Keratinocyte (primary cell): Measurements from ENCODE around the gene LAMC3. TPM values are rescaled to one million over a fixed set of nuclear protein-coding genes. Genes with fewer than 3 reads are reported as not detected.

Source experiments
- DNase-seq: peaks from one replicate; pipeline ENCODE4 v3.0.0-alpha.2; 2011; ENCODE audit warnings: low read depth, missing footprints, low spot score
- FAIRE-seq: peaks from 2 replicates; lab custom pipeline; 2011; peaks lifted over from hg19 to GRCh38; lab: Jason Lieb, UNC
- H2AFZ ChIP-seq: 2 replicates; pipeline ENCODE4 v1.6.0; 2012; ENCODE audit warnings: low read length, control low read depth, inconsistent platforms; ENCODE audit not compliant: control insufficient read depth
- H3K27ac ChIP-seq: 2 replicates; pipeline ENCODE4 v1.5.1; 2011; ENCODE audit warnings: low read length; ENCODE audit not compliant: control insufficient read depth, insufficient read depth
- H3K27me3 ChIP-seq: 3 replicates; pipeline ENCODE4 v1.6.0; 2011; ENCODE audit warnings: low read length; ENCODE audit not compliant: control insufficient read depth, insufficient read depth; ENCODE audit errors: extremely low read depth
- H3K36me3 ChIP-seq, 2 experiments: 2 replicates in 1 of 2; 3 replicates in 1 of 2; pipeline ENCODE4 v1.5.1; 2011; ENCODE audit warnings: low read length in 2 of 2, mild to moderate bottlenecking in 1 of 2; ENCODE audit not compliant: control insufficient read depth in 2 of 2, insufficient read depth in 2 of 2; ENCODE audit errors: extremely low read depth in 1 of 2
- H3K4me1 ChIP-seq: 3 replicates; pipeline ENCODE4 v1.5.1; 2011; ENCODE audit warnings: low read length; ENCODE audit not compliant: control insufficient read depth, insufficient read depth; ENCODE audit errors: extremely low read depth
- H3K4me2 ChIP-seq: 3 replicates; pipeline ENCODE4 v1.6.0; 2011; ENCODE audit warnings: low read depth, low read length; ENCODE audit not compliant: control insufficient read depth, insufficient read depth; ENCODE audit errors: extremely low read depth
- H3K4me3 ChIP-seq, 3 experiments: fragments of 200-600 bp in 1 of 3; sonication (generic) in 1 of 3; 2 replicates in 2 of 3; 3 replicates in 1 of 3; pipeline ENCODE4 v1.5.1; 2011 to 2016; ENCODE audit warnings: low read length in 3 of 3, mild to moderate bottlenecking in 3 of 3, control low read depth in 2 of 3, inconsistent platforms in 1 of 3, low read depth in 1 of 3, mixed read lengths in 1 of 3, mixed run types in 1 of 3, moderate library complexity in 1 of 3; ENCODE audit not compliant: control insufficient read depth in 2 of 3, insufficient read depth in 2 of 3; ENCODE audit errors: extremely low read depth in 1 of 3
- H3K79me2 ChIP-seq: 2 replicates; pipeline ENCODE4 v1.6.0; 2012; ENCODE audit warnings: low read length; ENCODE audit not compliant: control insufficient read depth, insufficient read depth
- H3K9ac ChIP-seq: 3 replicates; pipeline ENCODE4 v1.6.0; 2011; ENCODE audit warnings: low read length; ENCODE audit not compliant: control insufficient read depth, insufficient read depth; ENCODE audit errors: extremely low read depth
- H3K9me1 ChIP-seq: 3 replicates; pipeline ENCODE4 v1.6.0; 2011; ENCODE audit warnings: low read length; ENCODE audit not compliant: control insufficient read depth, insufficient read depth; ENCODE audit errors: extremely low read depth
- H3K9me3 ChIP-seq: 2 replicates; pipeline ENCODE4 v1.5.1; 2012; ENCODE audit warnings: low read depth, low read length; ENCODE audit not compliant: control insufficient read depth
- H4K20me1 ChIP-seq: 3 replicates; pipeline ENCODE4 v1.6.0; 2011; ENCODE audit warnings: low read length; ENCODE audit not compliant: control insufficient read depth, insufficient read depth; ENCODE audit errors: extremely low read depth
- CTCF ChIP-seq, 3 experiments: IDR thresholded peaks in 1 of 3; conservative IDR thresholded peaks in 1 of 3; optimal IDR thresholded peaks in 1 of 3; 2 replicates in 2 of 3; 3 replicates in 1 of 3; pipeline versions ENCODE3 to v1.5.1; 2011; ENCODE audit warnings: low read length in 3 of 3, mild to moderate bottlenecking in 3 of 3, moderate library complexity in 2 of 3, control low read depth in 1 of 3, inconsistent platforms in 1 of 3; ENCODE audit not compliant: insufficient read depth in 2 of 3; ENCODE audit errors: extremely low read depth in 1 of 3
- EZH2 ChIP-seq: IDR thresholded peaks from one replicate; pipeline ENCODE4 v1.6.1; 2012; ENCODE audit warnings: inconsistent platforms, mild to moderate bottlenecking, low read length, moderate library complexity
- dilution Hi-C: fragments of 300-500 bp; cut with MboI; formaldehyde crosslinking; loops from one replicate; pipeline ENCODE4 v1.7.0; 2020; ENCODE audit warnings: low sequenced_read_pairs; ENCODE audit not compliant: extremely low pct_ligation_motif_present
- polyA plus RNA-seq, 5 experiments: library from polyadenylated mRNA; depleted of rRNA in 3 of 5; stranded (reverse) in 3 of 5; stranded (forward) in 1 of 5; unstranded in 1 of 5; fragments of >200 nt; gene quantifications; 1 replicate in 1 of 5; 2 replicates in 3 of 5; 3 replicates in 1 of 5; pipeline versions ENCODE4 v1.2.1 to v1.2.3, GENCODE V29; 2011 to 2012; ENCODE audit warnings: missing spikeins in 2 of 5, low read depth in 1 of 5, low replicate concordance in 1 of 5

The LAMC3 gene
- polyA plus RNA-seq, 1 donor (not counting 4 experiments of a cell fraction or from before 2014, with no cell fraction given), result not detected

DNA sequence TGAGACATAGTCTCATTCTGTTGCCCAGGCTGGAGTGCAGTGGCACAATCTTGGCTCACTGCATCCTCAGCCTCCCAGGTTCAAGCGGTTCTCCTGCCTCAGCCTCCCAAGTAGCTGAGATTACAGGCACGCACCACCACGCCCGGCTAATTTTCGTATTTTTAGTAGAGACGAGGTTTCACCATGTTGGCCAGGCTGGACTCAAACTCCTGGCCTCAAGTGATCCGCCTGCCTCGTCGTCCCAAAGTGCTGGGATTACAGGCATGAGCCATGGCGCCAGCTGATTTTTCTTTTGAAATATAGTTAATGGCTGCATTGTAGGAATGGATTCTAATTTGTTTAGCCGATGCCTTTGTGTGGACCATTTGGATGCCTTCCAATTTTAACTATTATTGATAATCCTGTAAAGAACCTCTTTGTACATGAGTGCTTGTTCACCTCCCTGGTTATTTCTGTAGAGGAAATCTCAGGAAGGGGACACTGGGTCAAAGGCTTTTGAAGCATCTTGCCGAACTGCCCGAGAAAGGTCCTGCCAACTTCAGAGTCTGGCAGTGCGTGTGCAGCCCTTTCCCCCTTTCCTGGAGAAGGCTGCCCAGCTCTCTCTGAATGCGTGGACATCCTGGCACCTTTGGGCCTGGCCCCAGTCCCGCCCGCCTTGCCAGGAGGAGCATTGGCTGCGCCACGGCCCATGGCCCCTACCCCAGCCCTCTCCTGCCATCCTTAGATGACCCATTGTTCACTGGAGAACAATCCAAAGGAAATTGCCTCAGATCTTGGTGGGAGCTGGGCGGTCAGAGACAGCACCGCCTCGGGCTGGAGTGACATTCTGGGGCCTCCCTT lies 107.5 kb downstream of the LAMC3 start:
- peaks cover 9% of the 10 kb centered on the region for H3K4me1 ChIP-seq
- H3K9me1 ChIP-seq, result no peaks in the 10 kb centered on the region
- no peak overlapping the region for H3K27ac ChIP-seq
- H2AFZ ChIP-seq, result no peak overlapping the region
- TF ChIP-seq EZH2, result no peak
- TF ChIP-seq CTCF (optimal IDR thresholded peaks at IDR 0.05 in 1 of 3, IDR thresholded peaks at IDR 0.05 in 1 of 3, conservative IDR thresholded peaks at IDR 0.05 in 1 of 3; ENCODE audit: extremely low read depth in 1 of 3, insufficient read depth in 2 of 3, low read length in 3 of 3), result no peak
- dilution Hi-C loops, result no loop called here
- no peaks in the 10 kb centered on the region for H3K9me3 ChIP-seq
- no peak overlapping the region for H3K4me2 ChIP-seq
- H3K4me3 ChIP-seq, result no peak overlapping the region
- no peaks in the 10 kb centered on the region for H3K36me3 ChIP-seq
- no peaks in the 10 kb centered on the region for H4K20me1 ChIP-seq
- no peaks in the 10 kb centered on the region for H3K79me2 ChIP-seq
- no peak for FAIRE-seq
- no peaks in the 10 kb centered on the region for H3K27me3 ChIP-seq
- no peak for DNase-seq
- no peak overlapping the region for H3K9ac ChIP-seq

GRCh38 chr9:131117121-131117761 lies 108.3 kb downstream of the LAMC3 start:
- H2AFZ ChIP-seq, result no peak overlapping the region
- no peak overlapping the region for H3K27ac ChIP-seq

More at GRCh38 chr9:131117121-131117761, 108.3 kb downstream of the LAMC3 start:
- Histone ChIP-seq H3K27me3 (no peaks in the 10 kb centered on the region), H3K9me3 (no peaks in the 10 kb centered on the region), H3K9ac (no peak overlapping the region), H3K4me1 (peaks cover 8% of the 10 kb centered on the region), H3K36me3 (no peaks in the 10 kb centered on the region), H3K4me2 (no peak overlapping the region), H3K79me2 (no peaks in the 10 kb centered on the region), H3K4me3 (no peak overlapping the region), H3K9me1 (no peaks in the 10 kb centered on the region), H4K20me1 (no peaks in the 10 kb centered on the region)
- DNase-seq (no peak), FAIRE-seq (no peak)
- TF ChIP-seq CTCF (optimal IDR thresholded peaks at IDR 0.05 in 1 of 3, IDR thresholded peaks at IDR 0.05 in 1 of 3, conservative IDR thresholded peaks at IDR 0.05 in 1 of 3; ENCODE audit: extremely low read depth in 1 of 3, insufficient read depth in 2 of 3, low read length in 3 of 3), result no peak
- no peak for TF ChIP-seq EZH2
- dilution Hi-C loops, result no loop called here
